Middle frontal gyrus (tissue), 1 donor: ENCODE data around the gene LYZL6.

Experiments
- DNase-seq: peaks from one replicate; pipeline ENCODE4 v3.0.0-alpha.2; 2015; ENCODE audit warnings: low spot score; ENCODE audit errors: extremely low spot score

LYZL6 gene

GRCh38 chr17:35943537-35943936 is at the start of gene LYZL6:
LYZL6 (minus strand) TSS chr17:35943713; CDS start chr17:35939356, 4,357 bp downstream.
- no peak for DNase-seq

- no peak for DNase-seq
Observed at GRCh38 chr17:35991075-35991474, 47.6 kb upstream of the LYZL6 start.

GRCh38 chr17:35988164-35988563 is 44.7 kb upstream of the LYZL6 start:
- no peak for DNase-seq

- no peak for DNase-seq
Observed at GRCh38 chr17:35986643-35987042, 43.1 kb upstream of the LYZL6 start, which contains the start of gene CCL14. CCL14 (minus strand) TSS chr17:35986729; CDS start chr17:35986649, 80 bp downstream.

GRCh38 chr17:35984140-35984539 is 40.6 kb upstream of the LYZL6 start:
- no peak for DNase-seq

GRCh38 chr17:35982409-35983191 is 39.1 kb upstream of the LYZL6 start:
- DNase-seq, result no peak

GRCh38 chr17:35981908-35982330 is 38.4 kb upstream of the LYZL6 start:
- DNase-seq, result no peak

- DNase-seq, result no peak
Observed at GRCh38 chr17:35981246-35981645, 37.7 kb upstream of the LYZL6 start, which contains the start of gene CCL16. CCL16 (minus strand) TSS chr17:35981497; CDS start chr17:35981420, 77 bp downstream.

- no peak for DNase-seq
Observed at GRCh38 chr17:35978346-35978745, 34.8 kb upstream of the LYZL6 start.

GRCh38 chr17:35977509-35977908 is 34.0 kb upstream of the LYZL6 start:
- DNase-seq, result no peak

- DNase-seq, result no peak
Observed at GRCh38 chr17:35973333-35974260, 30.1 kb upstream of the LYZL6 start.

GRCh38 chr17:35972945-35973332 is 29.4 kb upstream of the LYZL6 start:
- DNase-seq, result no peak

GRCh38 chr17:35972535-35972934 is 29.0 kb upstream of the LYZL6 start:
- DNase-seq, result no peak

- DNase-seq, result no peak
Observed at GRCh38 chr17:35972066-35972465, 28.6 kb upstream of the LYZL6 start.

GRCh38 chr17:35969558-35970380 is 26.3 kb upstream of the LYZL6 start:
- DNase-seq, result peak; percentile 73

- DNase-seq, result no peak
Observed at GRCh38 chr17:35968520-35969054, 25.1 kb upstream of the LYZL6 start.

GRCh38 chr17:35965272-35965671 is 21.8 kb upstream of the LYZL6 start:
- DNase-seq, result no peak

GRCh38 chr17:35963663-35964062 is 20.1 kb upstream of the LYZL6 start:
- no peak for DNase-seq

GRCh38 chr17:35953720-35954119 is 10.2 kb upstream of the LYZL6 start:
- no peak for DNase-seq

GRCh38 chr17:35949401-35949800 is 5.9 kb upstream of the LYZL6 start:
- DNase-seq, result no peak

- no peak for DNase-seq
Observed at GRCh38 chr17:35948092-35948491, 4.6 kb upstream of the LYZL6 start.
